NCI-H2196 treated with DMSO at 0.1 percent for 48 hours (cell line): ENCODE data around the gene ABCA3.

Source experiments
- DNase-seq: peaks from one replicate; lab custom pipeline; 2025; ENCODE audit not compliant: unreplicated experiment; lab: John Stamatoyannopoulos, UW

ABCA3 gene

DNA sequence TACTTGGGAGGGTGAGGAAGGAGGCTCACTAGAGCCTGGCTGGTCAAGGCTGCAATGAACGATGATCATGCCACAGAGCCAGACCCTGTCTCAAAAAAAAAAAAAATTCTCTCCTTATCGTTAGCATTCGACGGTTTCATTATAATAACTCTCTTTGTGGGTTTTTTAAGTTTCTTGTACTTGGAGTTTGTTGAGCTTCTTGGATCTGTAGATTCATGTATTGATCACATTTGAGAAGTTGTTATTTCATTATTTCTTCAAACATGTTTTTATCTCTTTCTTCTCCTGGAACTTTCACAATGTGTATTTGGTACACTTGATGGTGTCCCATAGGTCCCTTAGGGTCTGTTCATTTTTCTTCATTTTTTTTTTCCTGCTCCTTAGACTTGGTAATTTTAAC, 16.8 kb upstream of the ABCA3 start:
- DNase-seq: no peak

DNA sequence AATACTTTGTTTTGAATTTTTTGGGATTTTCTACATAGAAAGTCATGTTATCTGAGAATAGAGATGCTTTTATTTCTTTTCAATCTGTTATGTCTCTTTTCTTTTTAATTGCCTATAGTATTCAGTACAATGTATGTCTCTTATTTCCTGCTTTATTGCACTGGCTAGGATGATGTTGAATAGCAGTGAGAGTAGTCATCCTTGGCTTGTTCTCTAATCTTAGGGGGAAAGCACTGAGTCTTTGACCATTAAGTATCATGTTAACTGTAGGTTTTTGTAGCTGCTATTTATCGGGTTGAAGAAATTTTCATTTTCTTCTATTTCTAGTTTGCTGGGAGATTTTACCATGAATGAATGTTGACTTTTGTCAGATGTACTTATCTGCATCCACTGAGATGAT, 10.0 kb upstream of the ABCA3 start:
- no peak for DNase-seq

DNA sequence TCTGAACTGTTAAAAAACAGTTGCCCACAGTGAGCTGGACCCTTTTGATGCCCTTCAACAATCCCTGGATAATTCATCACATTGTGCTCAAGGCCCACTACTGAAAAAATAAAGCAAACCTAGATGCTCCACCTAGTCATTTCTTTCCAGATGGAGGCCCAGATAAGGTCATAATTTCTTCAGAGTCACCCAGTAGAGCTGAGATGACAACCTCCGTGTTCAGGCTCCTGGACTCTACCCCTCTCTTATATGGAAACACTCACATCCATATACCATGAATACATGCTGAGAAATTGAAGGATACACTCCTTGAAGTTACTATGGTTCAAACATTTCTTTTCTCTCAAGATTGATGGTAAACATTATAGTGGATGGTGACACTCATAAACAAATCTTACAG, 2.7 kb upstream of the ABCA3 start:
- no peak for DNase-seq

DNA sequence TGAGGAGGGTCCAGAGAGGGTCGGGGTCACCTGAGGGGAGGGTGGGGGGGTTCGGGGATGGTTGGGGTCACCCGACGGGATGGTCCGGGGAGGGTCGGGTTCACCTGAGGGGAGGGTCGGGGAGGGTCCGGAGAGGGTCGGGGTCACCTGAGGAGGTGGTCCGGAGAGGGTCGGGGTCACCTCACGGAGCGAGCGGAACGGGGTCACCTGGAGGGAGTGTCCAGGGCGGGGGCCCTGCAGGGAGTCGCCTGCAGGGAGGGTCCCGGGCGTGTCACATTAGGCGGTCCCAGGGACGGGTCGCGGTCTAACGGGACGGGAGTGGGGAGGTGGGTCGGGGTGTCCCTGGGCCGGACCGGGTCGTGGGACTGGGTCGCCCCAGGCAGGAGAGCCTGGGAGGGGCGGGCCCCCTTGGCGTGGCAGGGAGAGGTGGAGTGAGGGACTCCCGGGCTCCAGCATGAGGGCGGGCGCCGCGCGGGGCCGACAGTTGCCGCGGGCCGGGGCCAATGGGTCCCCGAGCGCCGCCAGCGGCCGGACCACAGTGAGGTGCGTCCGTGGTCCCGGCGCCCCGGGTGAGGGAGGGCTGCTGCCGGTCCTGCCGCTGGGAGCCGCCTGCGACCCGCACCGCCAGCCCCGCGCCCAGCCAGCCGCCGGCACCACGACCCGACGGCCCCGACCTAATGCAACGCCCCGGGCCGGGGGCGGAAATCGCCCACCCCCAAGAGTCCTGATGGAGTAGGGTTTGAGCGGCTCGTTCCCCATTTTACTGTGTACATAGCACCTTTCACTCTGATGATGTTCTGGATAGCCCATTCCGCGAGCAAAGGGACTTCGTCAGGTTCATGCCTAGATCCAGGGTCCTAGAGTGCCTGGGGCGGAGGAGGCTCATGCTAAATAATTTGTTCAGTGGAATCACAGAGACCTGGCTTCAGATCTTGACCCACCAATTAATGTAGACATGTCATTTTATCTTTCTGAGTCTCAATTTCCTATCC, 1.2 kb upstream of the ABCA3 start:
- DNase-seq: no peak

DNA sequence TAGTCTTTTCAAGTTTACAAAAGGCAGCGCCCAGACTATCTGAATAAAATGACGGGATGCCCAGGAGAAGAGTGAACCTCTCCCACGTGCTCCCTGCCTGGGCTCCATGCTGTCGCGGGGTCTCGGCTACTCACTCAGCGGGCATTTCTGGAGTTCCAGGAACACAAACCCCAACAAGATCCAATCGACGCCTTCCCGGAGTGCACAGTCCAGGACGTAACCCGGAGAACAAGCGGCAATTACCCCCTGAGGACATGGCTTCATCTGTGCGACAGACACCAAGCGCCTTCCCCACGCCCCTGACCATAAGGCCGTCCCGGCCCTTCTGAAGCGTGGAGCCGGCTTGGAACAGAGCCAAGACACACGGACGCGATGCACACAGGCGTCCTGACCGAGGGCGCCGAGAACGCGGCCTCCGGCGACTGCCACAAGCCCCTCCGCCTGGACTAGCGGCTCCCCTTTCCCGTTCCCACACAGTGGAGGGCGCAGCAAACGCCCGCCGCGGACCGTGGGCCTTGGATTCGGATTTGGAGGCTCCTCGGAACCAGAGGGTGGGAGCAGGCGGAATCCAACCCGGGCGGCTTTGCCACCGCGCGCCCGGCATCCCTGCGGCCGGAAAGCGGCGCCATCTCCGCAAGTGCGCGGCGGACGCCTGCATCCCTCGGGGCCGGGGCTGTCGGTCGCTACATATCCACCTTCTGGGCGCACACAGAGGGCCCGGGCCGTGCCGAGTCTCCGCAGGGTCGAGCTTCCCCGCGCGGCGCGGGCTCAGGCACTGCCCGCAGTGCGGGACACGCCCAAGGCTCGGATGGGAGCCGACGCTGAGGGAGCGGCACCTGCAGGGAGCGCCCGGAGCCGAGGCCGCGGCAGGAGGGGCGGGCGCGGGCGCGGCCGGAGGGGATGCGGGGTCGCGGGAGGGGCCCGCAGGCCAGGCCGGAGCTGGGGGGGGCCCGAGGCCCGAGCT, 725 bp downstream of the ABCA3 start:
- no peak for DNase-seq

DNA sequence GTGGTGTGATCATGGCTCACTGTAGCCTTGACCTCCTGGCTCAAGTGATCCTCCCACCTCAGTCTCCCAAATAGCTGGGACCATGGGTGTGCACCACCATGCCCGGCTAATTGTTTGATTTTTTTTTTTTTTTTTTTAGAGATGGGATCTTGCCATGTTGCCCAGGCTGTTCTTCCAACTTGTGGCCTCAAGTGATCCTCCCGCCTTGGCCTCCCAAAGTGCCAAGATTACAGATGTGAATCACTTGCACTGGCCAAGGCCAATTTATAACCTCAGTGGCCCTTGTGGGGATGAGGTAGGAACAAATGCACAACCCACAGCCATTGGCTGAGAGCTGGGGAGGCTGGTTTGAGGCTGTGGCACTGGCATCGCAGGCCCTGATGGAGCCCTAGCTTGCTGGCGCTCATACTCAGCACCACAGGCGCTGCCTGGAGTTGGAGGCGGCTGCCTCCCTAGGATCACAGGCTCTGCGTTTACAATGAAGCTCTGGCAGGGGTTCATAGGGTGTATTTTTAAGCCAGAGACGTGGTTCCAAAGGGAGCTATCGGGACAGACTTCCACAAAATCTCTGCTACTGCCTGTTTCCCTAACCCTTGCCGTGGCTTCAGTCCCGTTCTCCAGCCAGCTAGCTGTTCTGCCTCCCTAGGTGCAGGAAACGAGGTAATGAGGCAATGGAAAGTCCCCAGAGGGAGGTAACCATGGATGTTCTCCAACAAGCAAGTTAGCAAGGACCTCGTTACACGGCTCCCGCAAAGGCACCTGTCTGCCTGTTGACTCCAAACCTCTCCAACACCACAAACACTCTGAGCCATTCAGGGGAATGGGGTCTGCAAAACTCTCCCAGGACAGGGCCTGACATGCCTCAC, 2.9 kb downstream of the ABCA3 start:
- peak; percentile 32 for DNase-seq

DNA sequence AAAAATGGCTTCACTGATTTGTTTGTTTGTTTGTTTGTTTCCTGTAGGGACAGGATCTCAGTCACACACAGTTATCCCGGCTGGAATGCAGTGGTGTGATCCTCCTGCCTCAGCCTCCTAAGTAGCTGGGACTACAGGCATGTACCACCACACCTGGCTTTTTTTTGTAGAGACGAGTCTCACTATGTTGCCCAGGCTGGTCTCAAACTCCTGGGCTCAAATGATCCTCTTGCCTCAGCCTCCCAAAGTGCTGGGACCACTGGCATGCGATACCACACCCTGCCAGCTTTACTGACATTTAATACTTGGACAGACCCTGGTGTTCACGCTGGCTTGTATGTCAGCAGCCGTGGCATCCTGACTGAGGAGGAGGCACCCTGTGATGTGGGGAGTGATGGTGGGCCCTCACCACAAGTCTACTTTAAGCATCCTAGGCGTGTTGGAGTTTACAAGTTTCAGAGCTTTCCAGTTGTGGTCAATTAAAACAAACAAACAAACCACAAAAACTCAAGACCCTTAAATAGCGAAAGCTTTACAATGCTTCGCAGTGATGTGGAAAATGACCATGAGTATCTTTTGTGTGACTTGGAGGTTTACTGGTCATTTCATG, 5.1 kb downstream of the ABCA3 start:
- no peak for DNase-seq

DNA sequence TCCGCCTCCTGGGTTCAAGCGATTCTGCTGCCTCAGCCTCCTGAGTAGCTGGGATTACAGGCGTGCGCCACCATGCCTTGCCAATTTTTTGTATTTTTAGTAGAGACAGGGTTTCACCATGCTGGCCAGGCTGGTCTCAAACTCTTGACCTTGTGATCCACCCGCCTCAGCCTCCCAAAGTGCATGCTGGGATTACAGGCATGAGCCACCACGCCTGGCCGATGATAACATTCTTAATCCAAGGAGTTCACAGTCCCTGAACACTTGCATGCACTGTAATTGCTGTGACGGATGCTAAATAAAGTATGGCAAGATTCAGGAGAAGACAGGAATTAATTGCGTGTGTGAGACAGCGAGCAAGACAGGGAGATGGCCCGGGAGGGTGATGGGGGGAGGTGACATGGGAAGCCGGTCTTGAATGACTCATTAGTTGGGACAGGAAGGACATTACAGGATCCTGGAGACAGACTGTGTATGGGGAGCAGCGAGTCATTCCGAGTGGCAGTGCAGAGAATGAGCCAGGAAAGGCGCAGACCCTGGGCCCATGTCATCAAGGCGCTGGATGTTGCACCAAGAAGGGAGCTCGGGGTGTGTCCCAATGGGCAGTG, 6.7 kb downstream of the ABCA3 start:
- DNase-seq: no peak

DNA sequence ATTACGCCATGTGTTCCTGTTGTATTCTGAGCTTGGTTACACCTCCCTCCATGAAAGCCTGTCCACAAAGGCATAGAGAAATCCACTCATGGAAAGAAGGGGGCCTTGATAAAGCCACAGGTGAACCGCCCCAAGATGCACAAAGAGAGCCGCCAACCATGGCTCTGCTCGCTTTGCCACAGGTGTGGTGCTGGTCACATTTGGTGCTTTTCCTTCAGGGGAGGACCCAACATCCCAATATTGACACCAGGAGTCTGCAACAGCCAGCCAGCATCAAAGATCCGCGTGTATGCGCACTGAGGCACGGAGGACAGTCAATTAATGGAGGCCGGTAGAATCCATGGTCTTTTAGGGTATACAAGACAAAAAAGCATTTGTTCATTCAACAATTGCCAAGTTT, 7.3 kb downstream of the ABCA3 start:
- DNase-seq: no peak

DNA sequence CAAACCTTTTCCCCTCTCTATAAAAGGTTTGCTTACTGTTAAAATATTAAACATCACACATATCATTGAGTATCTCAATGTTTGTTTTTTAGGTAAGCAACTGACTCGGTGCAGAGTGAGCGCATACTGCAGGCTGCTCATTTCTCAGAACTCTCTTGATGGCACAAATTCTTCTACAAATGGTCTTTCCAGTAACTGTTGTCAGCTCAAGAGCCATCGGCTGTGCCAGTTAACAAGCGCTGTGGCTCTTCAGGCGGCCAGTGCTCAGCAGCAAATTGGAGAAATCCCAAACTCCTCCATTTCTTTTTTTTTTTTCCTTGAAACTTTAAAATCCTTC, 8.6 kb downstream of the ABCA3 start:
- DNase-seq: no peak

DNA sequence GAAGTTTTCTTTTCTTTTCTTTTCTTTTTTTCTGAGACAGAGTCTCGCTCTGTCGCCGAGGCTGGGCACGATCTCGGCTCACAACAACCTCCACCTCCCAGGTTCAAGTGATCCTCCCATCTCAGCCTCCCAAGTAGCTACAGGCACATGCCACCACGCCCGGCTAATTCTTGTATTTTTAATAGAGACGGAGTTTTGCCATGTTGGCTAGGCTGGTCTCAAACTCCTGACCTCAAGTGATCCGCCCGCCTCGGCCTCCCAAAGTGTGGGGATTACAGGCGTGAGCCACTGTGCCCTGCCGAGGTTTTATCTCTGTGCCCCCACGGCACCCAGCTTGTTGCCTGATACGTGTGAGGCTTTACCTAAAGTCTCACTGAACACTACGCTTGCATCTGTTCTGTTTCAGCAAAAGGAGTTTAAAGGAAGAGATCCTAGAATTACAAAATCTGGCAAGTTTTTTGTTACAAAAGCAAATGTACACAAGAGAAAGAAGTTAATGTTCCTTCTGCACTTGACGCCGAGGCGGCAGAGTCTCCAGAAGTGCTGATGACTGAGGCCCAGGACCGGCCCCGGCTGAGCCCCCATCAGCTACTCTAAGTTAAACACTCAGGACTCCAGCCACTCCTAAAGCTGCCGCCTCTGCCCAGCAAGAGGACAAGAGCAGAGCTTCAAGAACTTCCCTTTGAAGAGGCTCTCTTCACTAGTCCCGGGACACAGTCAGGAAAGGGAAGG, 9.2 kb downstream of the ABCA3 start:
- DNase-seq: no peak

DNA sequence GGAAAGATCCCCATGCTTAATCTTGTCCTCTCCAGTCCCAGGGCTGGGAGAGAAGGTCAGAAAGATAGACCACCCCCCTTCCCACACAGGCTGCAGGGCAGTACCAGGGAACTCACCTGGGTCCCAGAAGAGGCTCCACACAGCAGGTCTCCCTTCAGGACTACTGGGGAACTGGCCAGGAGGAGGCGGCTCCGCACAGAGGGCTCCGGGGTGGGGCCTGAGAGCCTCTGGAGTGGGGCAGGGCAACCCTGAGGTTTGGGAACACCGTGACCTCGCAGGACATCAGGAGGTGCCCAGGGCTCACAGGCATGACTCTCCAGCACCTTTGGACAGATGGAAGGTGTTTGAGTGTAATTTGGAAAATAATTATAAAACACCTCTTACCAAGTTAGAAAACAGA, 11.0 kb downstream of the ABCA3 start:
- no peak for DNase-seq

DNA sequence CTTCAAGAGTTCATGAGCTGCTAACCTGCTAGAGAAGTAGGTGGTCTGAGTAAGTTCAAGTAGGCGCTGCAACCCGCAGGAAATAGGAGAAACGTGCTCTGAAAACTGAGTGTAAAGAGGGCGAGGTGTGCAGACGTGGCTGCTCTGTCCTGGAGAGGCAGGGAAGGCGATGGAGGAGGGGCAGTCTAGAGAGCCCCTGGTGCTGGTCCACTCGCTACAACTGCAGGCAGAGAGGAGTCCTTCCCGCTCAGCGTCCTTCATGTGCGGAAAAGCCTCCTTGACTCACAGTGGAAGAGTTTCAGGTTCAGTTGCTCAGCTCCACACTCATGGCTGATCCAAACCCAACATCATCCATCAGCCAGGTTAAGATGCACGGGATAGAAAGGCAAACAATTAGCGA, 12.1 kb downstream of the ABCA3 start:
- no peak for DNase-seq

DNA sequence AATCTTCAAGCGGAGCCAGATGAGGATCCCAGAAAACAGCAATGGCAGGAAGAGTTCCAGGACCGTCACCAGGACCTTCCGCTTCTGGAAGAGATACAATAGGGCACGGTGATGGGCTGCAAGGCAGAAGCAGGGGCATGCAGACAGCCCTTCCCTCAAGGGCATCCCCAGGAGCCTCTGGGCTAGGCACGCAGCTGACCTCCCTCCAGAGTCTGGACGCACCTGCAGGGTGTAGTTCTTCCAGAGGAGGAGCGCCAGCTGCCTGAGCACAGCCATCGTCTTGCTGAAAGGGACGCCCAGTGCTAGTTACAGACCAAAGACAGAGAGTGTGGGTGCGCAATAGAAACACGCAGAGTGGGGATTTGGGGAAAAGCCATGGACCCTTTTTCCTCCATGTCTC, 14.3 kb downstream of the ABCA3 start:
- no peak for DNase-seq

DNA sequence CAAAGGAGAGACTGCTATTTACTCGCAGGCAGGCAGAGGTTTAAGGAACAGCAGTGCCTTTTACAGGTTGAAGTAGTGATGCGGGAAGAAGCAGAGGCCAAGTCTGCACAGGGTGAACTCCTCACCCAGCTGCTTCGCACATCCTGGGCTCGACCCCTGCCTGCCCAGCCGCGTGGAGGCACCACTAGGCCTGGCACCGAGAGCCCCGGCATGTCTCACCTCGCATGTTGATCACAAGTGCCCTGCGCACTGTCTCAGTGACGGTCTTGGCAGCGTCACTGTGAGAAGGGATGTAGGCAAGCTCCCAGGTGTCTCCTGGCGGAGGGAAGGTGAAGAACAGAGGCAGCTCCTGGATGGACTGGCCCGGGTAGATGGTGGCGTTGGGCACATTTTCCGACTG, 14.7 kb downstream of the ABCA3 start:
- no peak for DNase-seq

DNA sequence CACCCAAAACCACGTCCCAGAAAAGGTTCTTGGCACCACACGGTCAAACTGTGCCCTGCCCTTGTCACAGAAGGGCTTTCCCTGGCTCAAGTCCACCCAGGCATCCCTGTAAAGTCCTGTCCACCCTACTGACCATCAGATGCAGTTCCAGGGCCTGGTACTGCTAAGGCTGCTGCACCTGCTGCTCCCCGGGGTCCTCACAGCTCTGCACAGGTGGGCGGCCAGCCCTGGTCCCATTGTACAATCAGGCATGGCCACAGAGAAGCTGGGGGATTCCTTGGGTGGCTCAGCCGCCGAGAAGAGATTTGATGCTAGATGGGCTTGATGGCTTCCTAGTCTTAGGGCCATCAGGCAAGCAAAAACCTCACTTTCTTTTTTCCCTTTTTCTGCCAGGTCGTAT, 15.3 kb downstream of the ABCA3 start:
- no peak for DNase-seq

DNA sequence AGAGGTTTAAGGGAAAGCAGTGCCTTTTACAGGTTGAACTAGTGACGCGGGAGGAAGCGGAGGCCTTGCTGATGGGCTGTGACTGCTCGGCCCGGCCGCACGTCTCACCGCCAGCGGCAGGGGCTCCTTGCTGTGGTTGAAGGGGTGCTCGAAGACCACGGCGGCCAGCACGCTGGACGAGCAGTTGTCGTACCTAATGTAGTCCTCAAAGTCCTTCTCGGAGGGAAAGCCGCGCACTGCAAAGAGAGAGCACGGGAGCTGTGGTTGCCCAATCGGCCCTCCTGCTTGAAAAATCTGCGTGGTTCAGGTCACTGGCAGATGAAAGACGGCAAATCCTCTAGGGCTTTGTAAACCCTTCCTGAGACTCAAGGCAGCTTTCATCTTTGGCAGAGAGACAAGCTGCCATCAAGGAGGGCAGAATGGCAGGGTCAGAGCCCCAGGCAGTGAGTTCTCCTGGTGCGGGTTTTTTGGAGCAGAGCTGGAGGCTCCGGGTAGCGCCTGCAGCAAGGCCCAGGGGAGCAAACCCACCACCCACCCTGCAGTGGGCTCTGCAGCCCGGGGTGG, 16.1 kb downstream of the ABCA3 start:
- no peak for DNase-seq

DNA sequence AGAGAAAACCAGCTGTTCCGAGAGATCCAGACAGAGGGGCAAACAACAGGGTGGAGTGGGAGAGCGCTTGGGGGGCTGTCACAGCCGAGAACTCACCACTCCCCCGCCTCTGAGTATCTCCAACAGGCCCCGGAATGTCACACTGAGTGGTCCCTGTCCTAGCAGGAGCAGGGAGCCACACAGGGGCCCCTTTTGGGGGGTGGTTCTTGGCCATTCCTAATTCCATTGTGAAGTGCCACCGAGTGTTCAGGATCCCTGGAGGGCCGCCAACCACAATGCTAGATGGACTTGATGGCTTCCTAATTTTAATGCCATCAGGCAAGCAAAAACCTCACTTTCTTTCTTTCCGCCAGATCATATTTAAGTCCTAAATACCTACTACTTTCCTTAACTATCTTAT, 16.8 kb downstream of the ABCA3 start:
- DNase-seq: no peak

DNA sequence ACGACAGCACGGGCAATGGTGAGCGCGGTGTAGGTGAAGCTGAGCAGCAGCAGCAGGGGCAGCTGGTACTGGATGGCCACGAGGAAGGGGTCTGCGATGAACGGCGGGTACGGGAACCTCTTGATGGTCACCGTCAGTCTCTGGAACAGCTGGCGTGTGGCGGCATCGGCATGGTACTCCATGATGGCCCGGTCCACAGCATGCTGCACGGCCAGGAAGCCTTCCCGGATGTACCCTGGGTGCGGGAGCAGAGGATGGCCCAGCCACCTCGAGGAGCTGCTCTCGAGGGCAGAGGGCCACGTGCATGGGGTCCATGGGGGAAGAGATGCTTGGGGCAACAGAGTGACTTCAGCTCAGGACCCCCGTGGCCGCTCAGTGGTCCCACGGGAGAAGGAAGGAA, 20.9 kb downstream of the ABCA3 start:
- DNase-seq: no peak
